Motor neuron (in vitro differentiated cells): Measurements from ENCODE around the gene HABP2. TPM values are rescaled to one million over a fixed set of nuclear protein-coding genes. Genes with fewer than 3 reads are reported as not detected.

Source experiments
- ATAC-seq, 8 experiments: fragments of 200-7000 bp; cut with Tn5 transposase; replicated peaks in 6 of 8; 2 replicates each; pipeline ENCODE4 v1.8.0; 2021; ENCODE audit warnings: mild to moderate bottlenecking in 8 of 8, moderate library complexity in 8 of 8
- H3K27ac ChIP-seq, 2 donors: fragments of 250-450 bp; sonication (Bioruptor Pico); 2 replicates each; pipeline ENCODE4 v1.9.0; 2021; ENCODE audit warnings: antibody characterized with exemption in 2 of 2, mild to moderate bottlenecking in 2 of 2, moderate library complexity in 1 of 2
- H3K4me1 ChIP-seq, 2 donors: fragments of 250-450 bp; sonication (Bioruptor Pico); replicated peaks in 1 of 2; 2 replicates each; pipeline ENCODE4 v1.6.1; 2021; ENCODE audit warnings: antibody characterized with exemption in 2 of 2, mild to moderate bottlenecking in 2 of 2, moderate library complexity in 1 of 2
- H3K4me3 ChIP-seq, 5 donors: fragments of 250-450 bp; sonication (Bioruptor Pico); 2 replicates each; pipeline ENCODE4 v1.9.0; 2021; ENCODE audit warnings: antibody characterized with exemption in 5 of 5, mild to moderate bottlenecking in 5 of 5, moderate library complexity in 4 of 5
- WGBS, 10 experiments: fragments of 450-650 bp; shearing (Covaris generic); methylation state at CpG; one replicate each; pipeline ENCODE4 v1.0.0; 2022; 5-methylcytosine and 5-hydroxymethylcytosine counted together
- in situ Hi-C, 9 experiments: fragments of 400-800 bp; cut with MboI; loops; one replicate each; pipeline ENCODE4 v1.15.0; 2021; ENCODE audit warnings: low sequenced_read_pairs in 9 of 9, low pct_unique_long_range_greater_than_20kb in 2 of 9; ENCODE audit not compliant: unreplicated experiment in 9 of 9
- total RNA-seq, 8 experiments: library from RNA; unstranded; fragments of 300-600 nt; gene quantifications; 2 replicates each; pipeline versions ENCODE4 v1.2.3 to v1.2.4, GENCODE V29; 2022

HABP2 gene
- total RNA-seq, 8 experiments from 2014 or later: 0.05 to 0.28 (median 0.17) TPM; not detected in 2

DNA sequence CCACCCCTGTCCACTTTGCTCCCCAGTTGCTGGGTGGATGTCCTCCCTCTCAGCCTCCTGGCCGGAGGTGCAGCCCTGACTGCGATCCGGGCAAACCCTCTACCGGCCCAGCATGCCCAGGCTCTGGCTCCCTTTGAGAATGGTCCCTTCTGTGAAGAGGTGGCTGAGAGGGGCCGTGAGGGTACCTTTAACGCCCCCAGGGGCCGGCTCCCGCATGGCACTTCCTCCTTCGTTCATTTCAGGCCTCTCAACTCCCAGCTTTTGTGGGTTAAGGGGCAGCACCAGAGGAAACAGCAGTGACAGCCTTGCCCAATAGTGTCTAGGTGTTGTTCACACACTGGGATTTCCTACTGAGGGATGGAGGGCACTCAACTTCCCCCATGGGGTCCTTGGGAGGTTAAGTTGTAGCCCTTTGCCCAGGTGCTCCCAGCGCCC, 33.2 kb upstream of the HABP2 start:
- Histone ChIP-seq H3K4me1 (no peaks in the 10 kb centered on the region), H3K4me3 (no peak overlapping the region), H3K27ac (no peak overlapping the region)
- 90 to 100% methylated on average over 1 to 2 of the region's 10 CpGs; no CpG with 5 or more reads in 8 of the 10 experiments for WGBS, 10 experiments
- ATAC-seq: no peak
- in situ Hi-C loops: loop anchor here in 1 of 9 experiments (25.0 kb wide), 1 partner anchor 332 kb away; no protein-coding TSS in a partner anchor

GRCh38 chr10:113520261-113520660, 32.6 kb upstream of the HABP2 start:
- Histone ChIP-seq H3K4me3 (no peak overlapping the region), H3K4me1 (no peaks in the 10 kb centered on the region), H3K27ac (no peak overlapping the region)
- in situ Hi-C loops: loop anchor here in 1 of 9 experiments (25.0 kb wide), 1 partner anchor 333 kb away; no protein-coding TSS in a partner anchor
- 40 to 100% (median 80%) methylated on average over 1 of the region's 2 CpGs; no CpG with 5 or more reads in 7 of the 10 experiments for WGBS, 10 experiments
- ATAC-seq: no peak

GRCh38 chr10:113520690-113521474, 32.0 kb upstream of the HABP2 start:
- WGBS, 10 experiments: 0 to 100% (median 32%) methylated on average over 1 to 8 of the region's 8 CpGs
- in situ Hi-C loops: loop anchor here in 1 of 9 experiments (25.0 kb wide), 1 partner anchor 334 kb away; no protein-coding TSS in a partner anchor
- peak; percentile 44 to 87 (median 76) for ATAC-seq

GRCh38 chr10:113521475-113521795, 31.4 kb upstream of the HABP2 start:
- H3K4me3 ChIP-seq: no peak overlapping the region
- in situ Hi-C loops: loop anchor here in 1 of 9 experiments (25.0 kb wide), 1 partner anchor 334 kb away; no protein-coding TSS in a partner anchor
- WGBS, 10 experiments: 0 to 100% (median 42%) methylated on average over 1 to 2 of the region's 2 CpGs; no CpG with 5 or more reads in 2 of the 10 experiments
- no peak for ATAC-seq
- no peak overlapping the region for H3K27ac ChIP-seq
- H3K4me1 ChIP-seq: no peaks in the 10 kb centered on the region

More at GRCh38 chr10:113520690-113521474, 32.0 kb upstream of the HABP2 start:
- Histone ChIP-seq H3K4me3 (no peak overlapping the region), H3K4me1 (no peaks in the 10 kb centered on the region), H3K27ac (no peak overlapping the region)

GRCh38 chr10:113522460-113522859, 30.4 kb upstream of the HABP2 start:
- 87 to 100% (median 97%) methylated on average over 3 to 4 of the region's 4 CpGs; no CpG with 5 or more reads in 3 of the 10 experiments for WGBS, 10 experiments
- H3K27ac ChIP-seq: no peak overlapping the region
- no peak overlapping the region for H3K4me3 ChIP-seq
- ATAC-seq: no peak
- H3K4me1 ChIP-seq: peaks cover 2 to 5% of the 10 kb centered on the region in 2 donors
- in situ Hi-C loops: loop anchor here in 1 of 9 experiments (25.0 kb wide), 1 partner anchor 335 kb away; no protein-coding TSS in a partner anchor

GRCh38 chr10:113523071-113523470, 29.8 kb upstream of the HABP2 start:
- Histone ChIP-seq H3K27ac (no peak overlapping the region), H3K4me1 (peaks cover 4 to 5% of the 10 kb centered on the region in 2 donors), H3K4me3 (no peak overlapping the region)
- in situ Hi-C loops: loop anchor here in 1 of 9 experiments (25.0 kb wide), 1 partner anchor 336 kb away; no protein-coding TSS in a partner anchor
- 78 to 100% (median 82%) methylated on average over 1 to 5 of the region's 5 CpGs; no CpG with 5 or more reads in 4 of the 10 experiments for WGBS, 10 experiments
- ATAC-seq: no peak

- H3K4me1 ChIP-seq: peaks cover 4 to 5% of the 10 kb centered on the region in 2 donors
- ATAC-seq: no peak
- WGBS, 10 experiments: 60 to 100% (median 86%) methylated on average over 1 of the region's 1 CpG; no CpG with 5 or more reads in 3 of the 10 experiments
- H3K27ac ChIP-seq: no peak overlapping the region
- no peak overlapping the region for H3K4me3 ChIP-seq
- in situ Hi-C loops: loop anchor here in 1 of 9 experiments (25.0 kb wide), 1 partner anchor 336 kb away; no protein-coding TSS in a partner anchor
Observed at GRCh38 chr10:113523628-113524027, 29.2 kb upstream of the HABP2 start.

- Histone ChIP-seq H3K27ac (no peak overlapping the region), H3K4me1 (peaks cover 4 to 5% of the 10 kb centered on the region in 2 donors), H3K4me3 (no peak overlapping the region)
- ATAC-seq: peak in 1 of 8 experiments; percentile 61
- 21 to 78% (median 70%) methylated on average over 2 to 3 of the region's 3 CpGs; no CpG with 5 or more reads in 4 of the 10 experiments for WGBS, 10 experiments
- in situ Hi-C loops: loop anchor here in 1 of 9 experiments (25.0 kb wide), 1 partner anchor 337 kb away; no protein-coding TSS in a partner anchor
Observed at GRCh38 chr10:113524120-113524519, 28.7 kb upstream of the HABP2 start.

- H3K4me1 ChIP-seq: peaks cover 4 to 5% of the 10 kb centered on the region in 2 donors
- no peak overlapping the region for H3K4me3 ChIP-seq
- in situ Hi-C loops: loop anchor here in 1 of 9 experiments (25.0 kb wide), 1 partner anchor 338 kb away; no protein-coding TSS in a partner anchor
- peak in 2 of 8 experiments; percentile 40 to 56 for ATAC-seq
- WGBS, 10 experiments: 60 to 100% (median 87%) methylated on average over 1 to 7 of the region's 11 CpGs; no CpG with 5 or more reads in 3 of the 10 experiments
- H3K27ac ChIP-seq: no peak overlapping the region
Observed at GRCh38 chr10:113524539-113525490, 28.0 kb upstream of the HABP2 start.

DNA sequence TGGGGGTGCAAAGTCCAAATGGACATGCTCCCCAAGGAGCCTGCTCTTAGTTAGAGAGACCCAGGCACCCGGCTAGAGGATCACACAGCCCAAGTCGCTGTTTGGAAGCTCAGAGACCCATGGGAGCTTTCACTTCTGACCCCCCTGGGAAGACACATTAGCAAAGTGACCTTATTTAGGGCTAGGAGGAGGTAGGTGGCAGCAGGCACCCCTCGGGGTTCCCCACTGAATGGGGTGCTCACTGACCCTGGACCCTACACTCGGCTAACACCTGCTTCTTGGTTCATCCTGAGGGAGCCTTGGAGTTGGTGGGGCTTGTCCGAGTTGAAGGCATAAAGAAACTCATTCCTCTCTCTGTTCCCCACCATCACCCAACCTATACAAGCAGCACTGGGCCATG, 27.1 kb upstream of the HABP2 start:
- in situ Hi-C loops: no loop called here
- no peak overlapping the region for H3K4me3 ChIP-seq
- WGBS, 10 experiments: 35 to 78% (median 40%) methylated on average over 2 to 4 of the region's 5 CpGs; no CpG with 5 or more reads in 7 of the 10 experiments
- H3K27ac ChIP-seq: no peak overlapping the region
- peaks cover 4 to 5% of the 10 kb centered on the region in 2 donors for H3K4me1 ChIP-seq
- no peak for ATAC-seq

GRCh38 chr10:113527211-113527906, 25.5 kb upstream of the HABP2 start:
- Histone ChIP-seq H3K4me3 (no peak overlapping the region), H3K27ac (no peak overlapping the region), H3K4me1 (peaks cover 4 to 5% of the 10 kb centered on the region in 2 donors)
- ATAC-seq: peak in 4 of 8 experiments; percentile 18 to 49 (median 35)
- in situ Hi-C loops: no loop called here
- WGBS, 10 experiments: 15 to 100% (median 40%) methylated on average over 1 to 9 of the region's 9 CpGs; no CpG with 5 or more reads in 2 of the 10 experiments

- WGBS, 10 experiments: 72 to 100% (median 84%) methylated on average over 1 to 7 of the region's 7 CpGs; no CpG with 5 or more reads in 2 of the 10 experiments
- ATAC-seq: no peak
- peaks cover 4 to 5% of the 10 kb centered on the region in 2 donors for H3K4me1 ChIP-seq
- H3K4me3 ChIP-seq: no peak overlapping the region
- no peak overlapping the region for H3K27ac ChIP-seq
- in situ Hi-C loops: no loop called here
Observed at GRCh38 chr10:113528876-113529275, 24.0 kb upstream of the HABP2 start.
